PC-9 (cell line): Measurements from ENCODE around the gene TRIM61. TPM values are rescaled to one million over a fixed set of nuclear protein-coding genes. Genes with fewer than 3 reads are reported as not detected.

Source experiments
- BruUV-seq: library from RNA; stranded (reverse); fragments of 400-500 nt; replicated peaks from 2 replicates; lab custom pipeline; 2021; lab: Mats Ljungman, UMichigan
- CTCF ChIA-PET: fragments of 300-600 bp; sonication (Branson Sonifier 250); formaldehyde crosslinking; loops from one replicate; lab custom pipeline; 2022; ENCODE audit warnings: antibody characterized with exemption; lab: Charles Lee
- POLR2A ChIA-PET: fragments of 300-600 bp; sonication (Branson Sonifier 250); formaldehyde crosslinking; loops from one replicate; lab custom pipeline; 2022; ENCODE audit warnings: antibody characterized with exemption; ENCODE audit not compliant: unreplicated experiment; lab: Charles Lee
- DNase-seq, 2 experiments: peaks; one replicate each; pipeline versions ENCODE4 v3.0.0 to v3.0.0-alpha.2; 2015 to 2022; ENCODE audit warnings: mixed read lengths in 1 of 2
- H2AFZ ChIP-seq: fragments of 200-600 bp; sonication (generic); 2 replicates; pipeline ENCODE4 v1.8.1; 2017; ENCODE audit warnings: antibody characterized with exemption
- H3F3A ChIP-seq: fragments of 200-600 bp; sonication (generic); 2 replicates; pipeline ENCODE4 v1.8.1; 2017; ENCODE audit warnings: antibody characterized with exemption, mild to moderate bottlenecking, low read depth; ENCODE audit not compliant: insufficient read depth
- H3K27ac ChIP-seq: fragments of 200-600 bp; sonication (generic); 2 replicates; pipeline ENCODE4 v1.6.1; 2016; ENCODE audit warnings: mixed run types
- H3K27me3 ChIP-seq: fragments of 200-600 bp; sonication (generic); 2 replicates; pipeline ENCODE4 v1.6.1; 2016; ENCODE audit warnings: low read depth, mixed run types; ENCODE audit not compliant: insufficient read depth
- H3K36me3 ChIP-seq: fragments of 200-600 bp; sonication (generic); 2 replicates; pipeline ENCODE4 v1.6.1; 2016; ENCODE audit warnings: low read depth, mixed run types
- H3K4me1 ChIP-seq: fragments of 200-600 bp; sonication (generic); replicated peaks from 2 replicates; pipeline ENCODE4 v1.6.1; 2016; ENCODE audit warnings: mixed run types; ENCODE audit not compliant: insufficient read depth
- H3K4me2 ChIP-seq: fragments of 200-600 bp; sonication (generic); 2 replicates; pipeline ENCODE4 v1.6.1; 2017; ENCODE audit warnings: mixed run types
- H3K4me3 ChIP-seq: fragments of 200-600 bp; sonication (generic); 2 replicates; pipeline ENCODE4 v1.6.1; 2016; ENCODE audit warnings: mixed run types
- H3K79me2 ChIP-seq: fragments of 200-600 bp; sonication (generic); 2 replicates; pipeline ENCODE4 v1.6.1; 2017; ENCODE audit warnings: low read depth, mixed run types
- H3K9me2 ChIP-seq: fragments of 200-600 bp; sonication (generic); 2 replicates; pipeline ENCODE4 v1.8.1; 2017; ENCODE audit warnings: mild to moderate bottlenecking; ENCODE audit not compliant: insufficient read depth
- H3K9me3 ChIP-seq: fragments of 200-600 bp; sonication (generic); 2 replicates; pipeline ENCODE4 v1.8.1; 2016; ENCODE audit warnings: low read depth; ENCODE audit not compliant: insufficient read depth
- H4K20me1 ChIP-seq: fragments of 200-600 bp; sonication (generic); 2 replicates; pipeline ENCODE4 v1.8.1; 2017; ENCODE audit not compliant: insufficient read depth
- EZH2 ChIP-seq: fragments of 200-600 bp; sonication (generic); IDR thresholded peaks from 2 replicates; pipeline ENCODE4 v1.8.0; 2017; ENCODE audit warnings: antibody characterized with exemption, low read depth
- intact Hi-C: fragments of 100-400 bp; cut with micrococcal nuclease; formaldehyde crosslinking; loops from one replicate; pipeline ENCODE4 v1.10.0; 2022; ENCODE audit not compliant: unreplicated experiment
- total RNA-seq: library from RNA; stranded (reverse); gene quantifications from 2 replicates; pipeline ENCODE4 v1.2.3, GENCODE V29; 2021
- TF ChIP-seq, protein P1 (sequence below): fragments of 200-600 bp; sonication (generic); conservative IDR thresholded peaks from 2 replicates; pipeline ENCODE4 v1.6.1; 2017; ENCODE audit warnings: mixed run types, antibody characterized with exemption, mild to moderate bottlenecking, moderate library complexity

The TRIM61 gene
- total RNA-seq, 1 experiment from 2014 or later, result 0.61 TPM

DNA sequence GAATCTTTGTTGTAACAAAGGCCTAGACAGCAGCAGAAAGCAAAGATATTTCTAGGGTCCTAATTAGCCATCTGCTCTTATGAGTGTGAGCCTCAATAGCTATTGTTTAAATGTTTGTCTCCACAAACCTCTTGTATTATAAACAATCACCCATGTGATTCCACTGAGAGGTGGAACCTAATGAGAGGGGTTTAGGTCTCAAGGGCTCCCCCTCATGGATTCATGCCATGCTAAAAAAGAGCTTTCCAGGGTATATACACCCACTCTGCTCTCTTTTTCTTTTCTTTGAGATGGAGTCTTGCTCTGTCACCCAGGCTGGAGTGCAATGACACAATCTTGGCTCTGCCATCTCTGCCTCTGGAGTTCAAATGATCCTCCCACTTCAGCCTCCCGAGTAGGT is 42.1 kb downstream of the TRIM61 start:
- ChIA-PET CTCF (interaction anchor here (0.9 kb wide), 1 partner anchor 162 kb away, joined by 3 read pairs; no protein-coding TSS in a partner anchor), POLR2A (no interaction called here)
- no peak for TF ChIP-seq EZH2
- Histone ChIP-seq H3K36me3 (no peaks in the 10 kb centered on the region), H3K4me3 (no peak overlapping the region), H3K27me3 (no peaks in the 10 kb centered on the region), H3K79me2 (no peaks in the 10 kb centered on the region), H4K20me1 (no peaks in the 10 kb centered on the region), H3K27ac (no peak overlapping the region), H2AFZ (no peak overlapping the region), H3K9me3 (no peaks in the 10 kb centered on the region), H3K4me1 (no peaks in the 10 kb centered on the region), H3K4me2 (no peak overlapping the region), H3F3A (no peaks in the 10 kb centered on the region), H3K9me2 (no peaks in the 10 kb centered on the region)
- BruUV-seq, result no TSS peak
- DNase-seq, result no peak
- intact Hi-C loops, result no loop called here

DNA sequence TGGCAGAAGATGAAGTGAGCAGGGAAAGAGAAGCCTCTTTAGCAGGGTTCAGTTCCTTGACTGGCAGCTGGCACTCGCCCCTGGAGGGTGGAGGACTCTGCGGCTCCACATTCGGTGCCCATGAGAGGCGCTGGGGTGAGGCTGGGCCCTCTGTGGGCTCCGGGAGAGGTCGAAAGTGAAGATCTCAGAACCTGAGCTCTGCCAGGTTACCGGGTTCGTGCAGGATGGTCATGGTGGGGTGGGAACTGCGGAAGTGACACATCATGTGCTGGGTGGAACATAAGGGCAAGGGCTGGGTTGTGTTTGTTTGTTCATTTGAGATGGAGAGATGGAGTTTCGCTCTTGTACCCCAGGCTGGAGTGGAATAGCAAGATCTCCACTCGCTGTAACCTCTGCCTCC is 44.2 kb downstream of the TRIM61 start:
- no TSS peak for BruUV-seq
- no peak for TF ChIP-seq EZH2
- TF ChIP-seq, protein P1, sequence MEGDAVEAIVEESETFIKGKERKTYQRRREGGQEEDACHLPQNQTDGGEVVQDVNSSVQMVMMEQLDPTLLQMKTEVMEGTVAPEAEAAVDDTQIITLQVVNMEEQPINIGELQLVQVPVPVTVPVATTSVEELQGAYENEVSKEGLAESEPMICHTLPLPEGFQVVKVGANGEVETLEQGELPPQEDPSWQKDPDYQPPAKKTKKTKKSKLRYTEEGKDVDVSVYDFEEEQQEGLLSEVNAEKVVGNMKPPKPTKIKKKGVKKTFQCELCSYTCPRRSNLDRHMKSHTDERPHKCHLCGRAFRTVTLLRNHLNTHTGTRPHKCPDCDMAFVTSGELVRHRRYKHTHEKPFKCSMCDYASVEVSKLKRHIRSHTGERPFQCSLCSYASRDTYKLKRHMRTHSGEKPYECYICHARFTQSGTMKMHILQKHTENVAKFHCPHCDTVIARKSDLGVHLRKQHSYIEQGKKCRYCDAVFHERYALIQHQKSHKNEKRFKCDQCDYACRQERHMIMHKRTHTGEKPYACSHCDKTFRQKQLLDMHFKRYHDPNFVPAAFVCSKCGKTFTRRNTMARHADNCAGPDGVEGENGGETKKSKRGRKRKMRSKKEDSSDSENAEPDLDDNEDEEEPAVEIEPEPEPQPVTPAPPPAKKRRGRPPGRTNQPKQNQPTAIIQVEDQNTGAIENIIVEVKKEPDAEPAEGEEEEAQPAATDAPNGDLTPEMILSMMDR, result no peak
- intact Hi-C loops, result no loop called here
- ChIA-PET POLR2A (no interaction called here), CTCF (no interaction called here)
- H3F3A ChIP-seq, result no peaks in the 10 kb centered on the region
- no peaks in the 10 kb centered on the region for H3K4me1 ChIP-seq
- H3K4me2 ChIP-seq, result no peak overlapping the region
- no peaks in the 10 kb centered on the region for H3K79me2 ChIP-seq
- H4K20me1 ChIP-seq, result no peaks in the 10 kb centered on the region
- no peak overlapping the region for H3K27ac ChIP-seq
- no peak overlapping the region for H2AFZ ChIP-seq
- DNase-seq, result no peak
- no peaks in the 10 kb centered on the region for H3K27me3 ChIP-seq
- H3K36me3 ChIP-seq, result no peaks in the 10 kb centered on the region
- H3K9me3 ChIP-seq, result no peaks in the 10 kb centered on the region
- H3K4me3 ChIP-seq, result no peak overlapping the region
- H3K9me2 ChIP-seq, result no peaks in the 10 kb centered on the region

DNA sequence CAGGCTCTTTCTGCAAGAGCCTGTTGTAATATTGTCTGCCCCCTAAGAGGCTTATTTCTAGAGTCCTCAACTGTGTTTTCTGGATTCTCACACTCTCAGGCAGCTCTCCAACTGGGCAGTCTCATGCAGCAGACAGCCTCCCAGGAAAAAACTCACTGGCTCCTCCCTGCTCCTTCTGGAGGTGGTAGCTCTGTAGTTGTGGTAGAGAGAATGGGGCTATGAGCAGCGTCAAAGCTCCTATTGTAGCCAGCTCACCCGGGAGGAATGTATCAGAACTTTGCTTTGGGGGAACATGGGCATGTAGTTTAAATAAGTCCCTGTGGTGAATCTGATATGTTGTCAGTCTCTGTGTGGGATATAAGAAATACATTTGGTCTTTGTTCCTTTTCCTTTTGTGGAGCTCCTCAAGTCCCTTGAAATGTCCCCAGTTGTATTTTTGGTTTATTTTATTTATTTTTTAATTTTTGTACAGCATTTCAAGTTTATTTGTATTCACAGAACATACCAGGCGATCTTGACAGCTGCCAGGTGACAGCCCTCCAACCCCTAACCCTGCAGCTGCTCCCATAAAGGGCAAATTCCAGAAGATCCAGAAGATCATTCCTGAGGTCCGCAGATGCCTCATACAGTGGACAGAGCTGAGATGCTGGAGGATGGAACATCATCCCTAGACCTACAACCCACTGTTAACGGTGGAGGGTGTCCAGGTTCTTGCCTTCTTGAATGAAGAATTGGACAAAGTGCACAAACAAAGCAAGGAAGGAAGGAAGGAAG is 45.7 kb downstream of the TRIM61 start:
- ChIA-PET CTCF (interaction anchor here (0.5 kb wide), 1 partner anchor 11 kb away, joined by 5 read pairs; no protein-coding TSS in a partner anchor), POLR2A (no interaction called here)
- Histone ChIP-seq H3K4me2 (no peak overlapping the region), H4K20me1 (no peaks in the 10 kb centered on the region), H3K27ac (no peak overlapping the region), H3K79me2 (no peaks in the 10 kb centered on the region), H3K4me3 (no peak overlapping the region), H3K9me2 (no peaks in the 10 kb centered on the region), H2AFZ (no peak overlapping the region), H3F3A (no peaks in the 10 kb centered on the region), H3K4me1 (no peaks in the 10 kb centered on the region), H3K9me3 (no peaks in the 10 kb centered on the region), H3K27me3 (no peaks in the 10 kb centered on the region), H3K36me3 (no peaks in the 10 kb centered on the region)
- no TSS peak for BruUV-seq
- intact Hi-C loops, result no loop called here
- TF ChIP-seq, protein P1, result no peak
- TF ChIP-seq EZH2, result no peak
- no peak for DNase-seq
